ENCODE results near the gene TRANK1. TPM values are rescaled to one million over a fixed set of nuclear protein-coding genes. Genes with fewer than 3 reads are reported as not detected.

The TRANK1 gene
- polyA plus RNA-seq, 1 donor (not counting 4 experiments of a cell fraction or from before 2014, with no cell fraction given): 3.2 TPM

- H3K36me3 ChIP-seq (ENCODE audit: control insufficient read depth in 2 of 2, extremely low read depth in 1 of 2, insufficient read depth in 2 of 2, low read length in 2 of 2): no peaks in the 10 kb centered on the region
- H3K79me2 ChIP-seq (ENCODE audit: control insufficient read depth, insufficient read depth, low read length): no peaks in the 10 kb centered on the region
- dilution Hi-C loops (cut with MboI; ENCODE audit: extremely low pct_ligation_motif_present, low sequenced_read_pairs): no loop called here
- H3K4me2 ChIP-seq (ENCODE audit: control insufficient read depth, extremely low read depth, insufficient read depth, low read depth, low read length): no peak overlapping the region
- no peak overlapping the region for H3K9ac ChIP-seq (ENCODE audit: control insufficient read depth, extremely low read depth, insufficient read depth, low read length)
- TF ChIP-seq, protein P1, sequence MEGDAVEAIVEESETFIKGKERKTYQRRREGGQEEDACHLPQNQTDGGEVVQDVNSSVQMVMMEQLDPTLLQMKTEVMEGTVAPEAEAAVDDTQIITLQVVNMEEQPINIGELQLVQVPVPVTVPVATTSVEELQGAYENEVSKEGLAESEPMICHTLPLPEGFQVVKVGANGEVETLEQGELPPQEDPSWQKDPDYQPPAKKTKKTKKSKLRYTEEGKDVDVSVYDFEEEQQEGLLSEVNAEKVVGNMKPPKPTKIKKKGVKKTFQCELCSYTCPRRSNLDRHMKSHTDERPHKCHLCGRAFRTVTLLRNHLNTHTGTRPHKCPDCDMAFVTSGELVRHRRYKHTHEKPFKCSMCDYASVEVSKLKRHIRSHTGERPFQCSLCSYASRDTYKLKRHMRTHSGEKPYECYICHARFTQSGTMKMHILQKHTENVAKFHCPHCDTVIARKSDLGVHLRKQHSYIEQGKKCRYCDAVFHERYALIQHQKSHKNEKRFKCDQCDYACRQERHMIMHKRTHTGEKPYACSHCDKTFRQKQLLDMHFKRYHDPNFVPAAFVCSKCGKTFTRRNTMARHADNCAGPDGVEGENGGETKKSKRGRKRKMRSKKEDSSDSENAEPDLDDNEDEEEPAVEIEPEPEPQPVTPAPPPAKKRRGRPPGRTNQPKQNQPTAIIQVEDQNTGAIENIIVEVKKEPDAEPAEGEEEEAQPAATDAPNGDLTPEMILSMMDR (optimal IDR thresholded peaks at IDR 0.05 in 1 of 3, IDR thresholded peaks at IDR 0.05 in 1 of 3, conservative IDR thresholded peaks at IDR 0.05 in 1 of 3; ENCODE audit: extremely low read depth in 1 of 3, insufficient read depth in 2 of 3, low read length in 3 of 3): no peak
- no peaks in the 10 kb centered on the region for H3K9me3 ChIP-seq (ENCODE audit: control insufficient read depth, low read depth, low read length)
- no peaks in the 10 kb centered on the region for H3K27me3 ChIP-seq (ENCODE audit: control insufficient read depth, extremely low read depth, insufficient read depth, low read length)
- no peaks in the 10 kb centered on the region for H3K9me1 ChIP-seq (ENCODE audit: control insufficient read depth, extremely low read depth, insufficient read depth, low read length)
- H3K4me3 ChIP-seq (ENCODE audit: control insufficient read depth in 2 of 3, extremely low read depth in 1 of 3, insufficient read depth in 2 of 3, low read depth in 1 of 3, low read length in 3 of 3): no peak overlapping the region
- H2AFZ ChIP-seq (ENCODE audit: control insufficient read depth, low read length): no peak overlapping the region
- no peaks in the 10 kb centered on the region for H4K20me1 ChIP-seq (ENCODE audit: control insufficient read depth, extremely low read depth, insufficient read depth, low read length)
- H3K4me1 ChIP-seq (ENCODE audit: control insufficient read depth, extremely low read depth, insufficient read depth, low read length): no peaks in the 10 kb centered on the region
- DNase-seq (ENCODE audit: low read depth, low spot score) (no peak), FAIRE-seq (no peak)
- H3K27ac ChIP-seq (ENCODE audit: control insufficient read depth, insufficient read depth, low read length): no peak overlapping the region
Observed at GRCh38 chr3:36866368-36866767, 78.5 kb downstream of the TRANK1 start.

GRCh38 chr3:36864180-36865053, 80.4 kb downstream of the TRANK1 start:
- Histone ChIP-seq H3K79me2 (ENCODE audit: control insufficient read depth, insufficient read depth, low read length) (no peaks in the 10 kb centered on the region), H3K4me1 (ENCODE audit: control insufficient read depth, extremely low read depth, insufficient read depth, low read length) (no peaks in the 10 kb centered on the region), H3K4me2 (ENCODE audit: control insufficient read depth, extremely low read depth, insufficient read depth, low read depth, low read length) (no peak overlapping the region), H3K27ac (ENCODE audit: control insufficient read depth, insufficient read depth, low read length) (no peak overlapping the region), H3K4me3 (ENCODE audit: control insufficient read depth in 2 of 3, extremely low read depth in 1 of 3, insufficient read depth in 2 of 3, low read depth in 1 of 3, low read length in 3 of 3) (no peak overlapping the region), H3K27me3 (ENCODE audit: control insufficient read depth, extremely low read depth, insufficient read depth, low read length) (no peaks in the 10 kb centered on the region), H3K9me1 (ENCODE audit: control insufficient read depth, extremely low read depth, insufficient read depth, low read length) (no peaks in the 10 kb centered on the region), H3K9me3 (ENCODE audit: control insufficient read depth, low read depth, low read length) (no peaks in the 10 kb centered on the region), H4K20me1 (ENCODE audit: control insufficient read depth, extremely low read depth, insufficient read depth, low read length) (no peaks in the 10 kb centered on the region), H3K9ac (ENCODE audit: control insufficient read depth, extremely low read depth, insufficient read depth, low read length) (no peak overlapping the region), H3K36me3 (ENCODE audit: control insufficient read depth in 2 of 2, extremely low read depth in 1 of 2, insufficient read depth in 2 of 2, low read length in 2 of 2) (no peaks in the 10 kb centered on the region), H2AFZ (ENCODE audit: control insufficient read depth, low read length) (no peak overlapping the region)
- no peak for DNase-seq (ENCODE audit: low read depth, low spot score)
- dilution Hi-C loops (cut with MboI; ENCODE audit: extremely low pct_ligation_motif_present, low sequenced_read_pairs): no loop called here
- FAIRE-seq: no peak
- TF ChIP-seq, protein P1 (optimal IDR thresholded peaks at IDR 0.05 in 1 of 3, IDR thresholded peaks at IDR 0.05 in 1 of 3, conservative IDR thresholded peaks at IDR 0.05 in 1 of 3; ENCODE audit: extremely low read depth in 1 of 3, insufficient read depth in 2 of 3, low read length in 3 of 3): no peak
- TF ChIP-seq EZH2 (IDR thresholded peaks at IDR 0.05; ENCODE audit: low read length): no peak

Data from keratinocyte (primary cell).